Nephron progenitor cell (in vitro differentiated cells): ENCODE data around the gene TMEM62.

Experiments used
- DNase-seq: peaks from one replicate; pipeline ENCODE4 v3.0.0; 2021
- H3K27ac Mint-ChIP-seq: 2 replicates; pipeline ENCODE4 v1.8.0; 2021; ENCODE audit warnings: mild to moderate bottlenecking, moderate library complexity, mixed read lengths
- H3K27me3 Mint-ChIP-seq: 2 replicates; pipeline ENCODE4 v1.8.0; 2021; ENCODE audit warnings: mild to moderate bottlenecking, low read depth, mixed read lengths; ENCODE audit not compliant: poor library complexity
- H3K36me3 Mint-ChIP-seq: 2 replicates; pipeline ENCODE4 v1.8.0; 2021; ENCODE audit warnings: low read depth, mixed read lengths
- H3K4me1 Mint-ChIP-seq: 2 replicates; pipeline ENCODE4 v1.8.0; 2021; ENCODE audit warnings: mixed read lengths
- H3K4me3 Mint-ChIP-seq: 2 replicates; pipeline ENCODE4 v1.8.0; 2021; ENCODE audit warnings: mild to moderate bottlenecking, moderate library complexity, mixed read lengths
- H3K9me3 Mint-ChIP-seq: 2 replicates; pipeline ENCODE4 v1.8.0; 2021; ENCODE audit warnings: mild to moderate bottlenecking, moderate library complexity, mixed read lengths
- TF ChIP-seq, protein P1 (sequence below): fragments of 200-600 bp; sonication (generic); IDR thresholded peaks from 2 replicates; pipeline ENCODE4 v1.5.0; 2021; ENCODE audit warnings: antibody characterized with exemption

Gene TMEM62

DNA sequence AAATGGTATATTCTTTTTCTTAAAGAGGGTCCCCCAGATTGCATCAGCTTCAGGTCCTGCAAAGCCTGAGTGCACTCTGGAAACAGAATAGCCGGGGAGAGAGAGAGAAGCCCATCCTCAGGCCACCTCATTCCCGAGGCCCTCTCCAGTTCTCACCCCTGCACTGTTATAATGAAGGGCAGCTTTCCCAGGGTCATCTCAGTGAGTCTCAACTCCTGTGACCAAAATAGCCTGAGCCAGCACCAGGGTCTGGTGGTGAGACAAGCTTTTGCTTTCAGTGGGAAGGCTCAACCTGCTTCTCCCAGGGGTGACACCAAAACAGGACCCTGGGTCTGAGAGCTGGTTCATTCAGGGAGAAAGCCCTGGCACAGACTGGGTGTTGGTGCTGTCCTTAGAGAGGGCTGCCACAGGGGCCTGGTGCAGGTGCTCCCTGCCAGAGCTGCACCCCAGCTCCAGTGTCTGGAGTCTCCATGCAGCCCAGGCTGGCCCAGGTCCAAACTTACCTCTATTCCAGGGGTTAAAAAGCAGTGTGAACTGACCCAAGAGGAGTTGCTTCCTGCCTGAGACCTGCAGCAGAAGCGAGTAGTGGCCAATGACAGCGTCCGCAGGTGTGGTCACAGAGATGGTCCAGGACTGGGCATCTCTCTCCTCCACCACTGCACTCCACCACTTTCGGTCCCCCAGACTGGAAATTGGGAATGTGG is 81.4 kb downstream of the TMEM62 start:
- DNase-seq, result no peak
- no peak overlapping the region for H3K4me3 Mint-ChIP-seq
- TF ChIP-seq, protein P1, sequence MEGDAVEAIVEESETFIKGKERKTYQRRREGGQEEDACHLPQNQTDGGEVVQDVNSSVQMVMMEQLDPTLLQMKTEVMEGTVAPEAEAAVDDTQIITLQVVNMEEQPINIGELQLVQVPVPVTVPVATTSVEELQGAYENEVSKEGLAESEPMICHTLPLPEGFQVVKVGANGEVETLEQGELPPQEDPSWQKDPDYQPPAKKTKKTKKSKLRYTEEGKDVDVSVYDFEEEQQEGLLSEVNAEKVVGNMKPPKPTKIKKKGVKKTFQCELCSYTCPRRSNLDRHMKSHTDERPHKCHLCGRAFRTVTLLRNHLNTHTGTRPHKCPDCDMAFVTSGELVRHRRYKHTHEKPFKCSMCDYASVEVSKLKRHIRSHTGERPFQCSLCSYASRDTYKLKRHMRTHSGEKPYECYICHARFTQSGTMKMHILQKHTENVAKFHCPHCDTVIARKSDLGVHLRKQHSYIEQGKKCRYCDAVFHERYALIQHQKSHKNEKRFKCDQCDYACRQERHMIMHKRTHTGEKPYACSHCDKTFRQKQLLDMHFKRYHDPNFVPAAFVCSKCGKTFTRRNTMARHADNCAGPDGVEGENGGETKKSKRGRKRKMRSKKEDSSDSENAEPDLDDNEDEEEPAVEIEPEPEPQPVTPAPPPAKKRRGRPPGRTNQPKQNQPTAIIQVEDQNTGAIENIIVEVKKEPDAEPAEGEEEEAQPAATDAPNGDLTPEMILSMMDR, result no peak
- H3K4me1 Mint-ChIP-seq, result peaks cover 13% of the 10 kb centered on the region
- peaks cover 26% of the 10 kb centered on the region for H3K27me3 Mint-ChIP-seq
- H3K9me3 Mint-ChIP-seq, result no peaks in the 10 kb centered on the region
- H3K27ac Mint-ChIP-seq, result no peak overlapping the region
- no peaks in the 10 kb centered on the region for H3K36me3 Mint-ChIP-seq

DNA sequence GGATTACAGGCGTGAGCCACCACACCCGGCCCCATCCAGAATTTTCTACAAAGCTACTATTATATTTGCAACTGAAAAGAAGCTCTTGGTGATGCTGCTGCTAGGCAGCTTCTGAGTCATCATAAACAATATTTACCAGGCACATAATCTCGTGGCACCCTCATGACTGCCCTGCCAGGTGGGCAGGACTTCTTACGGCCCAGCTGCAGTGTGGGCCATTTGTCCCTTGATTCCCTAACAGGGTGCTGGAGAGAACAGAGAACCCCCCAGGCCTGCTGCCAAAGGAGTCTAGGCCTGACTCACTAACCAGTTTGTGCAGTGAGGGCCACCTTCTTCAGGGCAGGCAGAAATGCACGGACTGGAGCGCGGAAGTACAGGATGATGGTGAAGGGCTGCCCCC is 82.6 kb downstream of the TMEM62 start:
- no peak for DNase-seq
- peaks cover 13% of the 10 kb centered on the region for H3K4me1 Mint-ChIP-seq
- TF ChIP-seq, protein P1, result no peak
- H3K27me3 Mint-ChIP-seq, result peaks cover 24% of the 10 kb centered on the region
- no peak overlapping the region for H3K27ac Mint-ChIP-seq
- H3K4me3 Mint-ChIP-seq, result no peak overlapping the region
- H3K36me3 Mint-ChIP-seq, result no peaks in the 10 kb centered on the region
- no peaks in the 10 kb centered on the region for H3K9me3 Mint-ChIP-seq

DNA sequence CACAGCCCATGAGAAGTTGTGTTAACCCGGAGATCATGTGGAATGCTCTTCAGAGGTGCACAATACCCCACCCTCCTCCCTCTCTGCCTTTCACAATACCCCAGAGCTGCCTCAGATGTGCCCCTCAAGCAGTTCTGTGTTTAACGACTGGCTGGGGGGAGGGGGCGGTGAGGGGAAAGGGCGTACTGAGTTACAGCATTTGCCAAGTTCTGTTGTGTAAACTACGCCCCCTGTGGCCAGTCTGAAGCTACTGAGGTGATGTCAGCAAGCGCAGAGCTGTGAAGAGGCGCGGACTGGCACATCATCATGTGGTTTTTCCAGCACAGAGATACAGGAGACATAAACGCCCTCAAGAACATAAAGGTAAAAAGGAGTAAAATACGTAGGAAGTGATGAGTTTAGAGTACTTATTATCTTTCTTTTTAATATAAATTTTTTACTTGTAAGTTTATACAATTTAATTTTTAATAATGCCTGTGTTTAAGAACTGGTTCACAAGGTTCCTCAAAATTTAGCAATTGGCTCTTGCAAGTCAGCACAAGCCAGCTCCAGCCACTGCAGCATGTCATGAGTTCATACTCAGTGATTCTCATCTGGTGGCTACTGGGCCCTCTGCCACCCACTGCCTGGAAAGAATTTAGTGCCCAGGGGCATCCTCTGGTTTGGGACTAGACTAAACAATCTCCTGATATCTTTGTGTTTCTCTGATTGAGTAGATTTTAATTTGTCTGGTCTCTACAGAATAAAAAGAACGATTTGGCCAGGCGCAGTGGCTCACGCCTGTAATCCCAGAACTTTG is 85.7 kb downstream of the TMEM62 start:
- Mint-ChIP-seq H3K27me3 (peaks cover 21% of the 10 kb centered on the region), H3K36me3 (no peaks in the 10 kb centered on the region), H3K4me3 (no peak overlapping the region), H3K27ac (no peak overlapping the region), H3K9me3 (no peaks in the 10 kb centered on the region), H3K4me1 (peaks cover 9% of the 10 kb centered on the region)
- DNase-seq, result peak; percentile 52
- TF ChIP-seq, protein P1, result peak; percentile 39

- peaks cover 16% of the 10 kb centered on the region for H3K27me3 Mint-ChIP-seq
- TF ChIP-seq, protein P1, result no peak
- no peak for DNase-seq
- H3K9me3 Mint-ChIP-seq, result no peaks in the 10 kb centered on the region
- no peaks in the 10 kb centered on the region for H3K36me3 Mint-ChIP-seq
- H3K27ac Mint-ChIP-seq, result no peak overlapping the region
- peaks cover 6% of the 10 kb centered on the region for H3K4me1 Mint-ChIP-seq
- no peak overlapping the region for H3K4me3 Mint-ChIP-seq
Observed at GRCh38 chr15:43219929-43220928, 86.8 kb downstream of the TMEM62 start.

DNA sequence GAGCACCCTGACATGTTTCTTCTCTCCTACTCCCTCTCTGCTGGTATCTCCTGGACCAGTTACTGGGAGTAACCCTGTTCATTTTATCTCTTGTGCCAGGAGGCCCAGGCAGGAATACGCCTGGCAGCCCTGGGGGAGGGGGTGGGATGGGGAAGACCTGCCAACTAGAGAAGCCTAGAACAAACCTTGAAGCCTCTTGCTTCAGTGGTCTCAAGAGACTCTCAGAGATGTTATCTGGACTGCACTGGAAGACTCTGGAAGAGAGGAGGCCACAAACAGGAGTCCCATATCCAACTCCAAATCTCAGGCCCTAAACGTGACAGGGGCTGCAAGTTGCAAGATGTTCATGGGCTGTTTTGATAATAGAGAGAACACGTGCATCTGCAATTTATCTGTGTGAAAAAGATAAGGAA is 87.6 kb downstream of the TMEM62 start, which contains the start of gene EPB42:
TSS of gene EPB42 (minus strand) at position 28 of the 413 bp plus-strand sequence. CDS start 193 bp downstream, outside the sequence.
- Mint-ChIP-seq H3K4me3 (no peak within 1 kb of the TSS), H3K27me3 (peaks cover 19% of the 10 kb centered on the region), H3K4me1 (peaks cover 6% of the 10 kb centered on the region), H3K9me3 (no peaks in the 10 kb centered on the region), H3K36me3 (no peaks in the 10 kb centered on the region), H3K27ac (no peak within 1 kb of the TSS)
- TF ChIP-seq, protein P1, result no peak
- DNase-seq, result no peak
